Hematopoietic multipotent progenitor cell treated with erythropoietin and hydrocortisone succinate and interleukin-3 and kit ligand, for 8 days (in vitro differentiated cells): ENCODE results near the gene CACNG8.
"Not testable (repeated sequence)": the region's sequence is repeated elsewhere in the genome, so short reads cannot be mapped to it uniquely, and the experiment has no call there.

Experiments used
- DNase-seq: peaks from one replicate; pipeline ENCODE4 v3.0.0-alpha.2; 2015

Gene CACNG8

GRCh38 chr19:53994811-53995210 is 32.1 kb downstream of the CACNG8 start:
- DNase-seq = no peak

- DNase-seq = no peak
Observed at GRCh38 chr19:53998223-53998622, 35.5 kb downstream of the CACNG8 start.

GRCh38 chr19:53999694-54000093 is 37.0 kb downstream of the CACNG8 start:
- no peak for DNase-seq

GRCh38 chr19:54001496-54001895 is 38.8 kb downstream of the CACNG8 start:
- no peak for DNase-seq

- no peak for DNase-seq
Observed at GRCh38 chr19:54002495-54003315, 40.0 kb downstream of the CACNG8 start.

- DNase-seq = no peak
Observed at GRCh38 chr19:54009440-54009839, 46.7 kb downstream of the CACNG8 start.

- no peak for DNase-seq
Observed at GRCh38 chr19:54010474-54010873, 47.7 kb downstream of the CACNG8 start.

- DNase-seq = no peak
Observed at GRCh38 chr19:54011507-54012211, 48.9 kb downstream of the CACNG8 start.

GRCh38 chr19:54013866-54014265 is 51.1 kb downstream of the CACNG8 start:
- DNase-seq = no peak

- DNase-seq = no peak
Observed at GRCh38 chr19:54014920-54015560, 52.3 kb downstream of the CACNG8 start.

- no peak for DNase-seq
Observed at GRCh38 chr19:54017261-54017660, 54.5 kb downstream of the CACNG8 start.

- DNase-seq = no peak
Observed at GRCh38 chr19:54021363-54021762, 58.6 kb downstream of the CACNG8 start.

GRCh38 chr19:54021932-54022331 is 59.2 kb downstream of the CACNG8 start:
- DNase-seq = no peak

GRCh38 chr19:54023191-54023590 is 60.5 kb downstream of the CACNG8 start:
- DNase-seq = no peak

- DNase-seq = no peak
Observed at GRCh38 chr19:54024660-54025059, 61.9 kb downstream of the CACNG8 start.

- DNase-seq = no peak
Observed at GRCh38 chr19:54026656-54027055, 63.9 kb downstream of the CACNG8 start.

- no peak for DNase-seq
Observed at GRCh38 chr19:54029301-54029700, 66.6 kb downstream of the CACNG8 start.

GRCh38 chr19:54029930-54030490 is 67.3 kb downstream of the CACNG8 start:
- peak; percentile 66 for DNase-seq

GRCh38 chr19:54030895-54031586 is 68.3 kb downstream of the CACNG8 start:
- peak; percentile 11 for DNase-seq

GRCh38 chr19:54035215-54036178 is 72.8 kb downstream of the CACNG8 start:
- DNase-seq = no peak

GRCh38 chr19:54036542-54036941 is 73.8 kb downstream of the CACNG8 start:
- DNase-seq = not testable (repeated sequence)
